K562 (cell line): ENCODE results near the gene CHRNA3. TPM values are rescaled to one million over a fixed set of nuclear protein-coding genes. Genes with fewer than 3 reads are reported as not detected.
A peak's percentile ranks its signal among the peaks of the same experiment; 100 is the strongest.

Source experiments
- CBX3 ChIP-seq, 2 experiments: IDR thresholded peaks; 1 replicate in 1 of 2; 2 replicates in 1 of 2; pipeline ENCODE4 v1.6.1; 2012; ENCODE audit warnings: inconsistent platforms in 2 of 2, low read length in 2 of 2, borderline replicate concordance in 1 of 2, control low read depth in 1 of 2
- HINFP ChIP-seq: fragments of 450-650 bp; conservative IDR thresholded peaks from 2 replicates; pipeline ENCODE4 v1.6.1; 2016; ENCODE audit warnings: missing genetic modification characterization, low read depth, mild to moderate bottlenecking, control low read depth, missing compliant biosample characterization
- MAX ChIP-seq: sonication (generic); formaldehyde crosslinking; IDR thresholded peaks from 2 replicates; pipeline ENCODE4 v1.9.0; 2022; ENCODE audit warnings: mild to moderate bottlenecking, missing genetic modification reagents
- MGA ChIP-seq: fragments of 450-650 bp; IDR thresholded peaks from 2 replicates; pipeline ENCODE4 v1.6.1; 2016; ENCODE audit warnings: mild to moderate bottlenecking, moderate library complexity
- NCOA6 ChIP-seq: fragments of 450-650 bp; IDR thresholded peaks from 2 replicates; pipeline ENCODE4 v1.6.1; 2017; ENCODE audit warnings: mild to moderate bottlenecking
- POLR2AphosphoS2 ChIP-seq: IDR thresholded peaks from 2 replicates; pipeline ENCODE4 v1.6.1; 2012; ENCODE audit warnings: low read length, improper control_type of control experiment
- THAP7 ChIP-seq: fragments of 250-450 bp; sonication (Bioruptor Pico); IDR thresholded peaks from 2 replicates; pipeline ENCODE4 v1.5.0; 2021
- TSHZ1 ChIP-seq: fragments of 250-450 bp; sonication (Bioruptor Pico); IDR thresholded peaks from 2 replicates; pipeline ENCODE4 v1.4.0; 2020; ENCODE audit warnings: mild to moderate bottlenecking, moderate library complexity
- ZEB2 ChIP-seq: fragments of 450-650 bp; IDR thresholded peaks from 2 replicates; pipeline ENCODE4 v1.6.1; 2016
- polyA plus RNA-seq, 8 experiments: library from polyadenylated mRNA; depleted of rRNA in 4 of 8; stranded (reverse) in 5 of 8; unstranded in 3 of 8; fragments of >200 nt; fragmentation: Nextera tagmentation in 2 of 8; fragmentation: Illumina TruSeq in 1 of 8; extraction: Ambion mirVana in 2 of 8; extraction: Trizol in 1 of 8; gene quantifications; 2 replicates each; pipeline versions ENCODE4 v1.2.1 to v1.2.3, GENCODE V29; 2011 to 2014; ENCODE audit warnings: inconsistent platforms in 1 of 8, missing spikeins in 1 of 8
- total RNA-seq, 7 experiments: library from RNA; depleted of rRNA in 6 of 7; stranded (reverse); fragments of >200 nt in 6 of 7; fragmentation: Illumina TruSeq in 2 of 7; extraction: Trizol in 2 of 7; gene quantifications; 2 replicates each; pipeline versions ENCODE4 v1.2.1 to v1.2.3, GENCODE V29; 2011 to 2021; ENCODE audit warnings: low replicate concordance in 1 of 7

Gene CHRNA3
- total and polyA plus RNA-seq, 9 of the 15 experiments (the other 6 are each of a cell fraction or from before 2014, with no cell fraction given): 0.01 TPM; not detected in 8

GRCh38 chr15:78641102-78641748, 20.4 kb upstream of the CHRNA3 start, which contains the start of gene CHRNB4 (continued):
- TF ChIP-seq MGA (peak; percentile 96), ZEB2 (no peak), NCOA6 (peak; percentile 70; the same call in 1 of the 2 replicates), POLR2AphosphoS2 (no peak), MAX (CRISPR knock-in tag) (peak; percentile 68; the same call in 1 of the 2 replicates), THAP7 (CRISPR knock-in tag) (no peak), TSHZ1 (CRISPR knock-in tag) (no peak), HINFP (peak; percentile 81), CBX3 (IDR thresholded peaks at IDR 0.05; ENCODE audit: borderline replicate concordance in 1 of 2, low read length in 2 of 2) (peak in 1 of 2 experiments; percentile 30; a peak in 1 of 3 replicates)
